IPS-15b (cell line): ENCODE measurements around the gene NTRK2.

Experiments used
- H3K27me3 ChIP-seq: one replicate; pipeline ENCODE4 v1.6.1; 2013; ENCODE audit warnings: low read length; ENCODE audit not compliant: control insufficient read depth, insufficient read depth
- H3K36me3 ChIP-seq: one replicate; pipeline ENCODE4 v1.6.1; 2013; ENCODE audit warnings: low read length; ENCODE audit not compliant: control insufficient read depth, insufficient read depth
- H3K4me1 ChIP-seq: one replicate; pipeline ENCODE4 v1.6.1; 2013; ENCODE audit warnings: mild to moderate bottlenecking, low read length; ENCODE audit not compliant: control insufficient read depth, insufficient read depth
- H3K4me3 ChIP-seq: one replicate; pipeline ENCODE4 v1.5.1; 2013; ENCODE audit warnings: low read depth, low read length
- H3K9ac ChIP-seq: one replicate; pipeline ENCODE4 v1.6.1; 2013; ENCODE audit warnings: low read depth, mild to moderate bottlenecking, low read length
- H3K9me3 ChIP-seq: one replicate; pipeline ENCODE4 v1.6.1; 2013; ENCODE audit warnings: mild to moderate bottlenecking, low read length; ENCODE audit not compliant: control insufficient read depth, insufficient read depth

Gene NTRK2

DNA sequence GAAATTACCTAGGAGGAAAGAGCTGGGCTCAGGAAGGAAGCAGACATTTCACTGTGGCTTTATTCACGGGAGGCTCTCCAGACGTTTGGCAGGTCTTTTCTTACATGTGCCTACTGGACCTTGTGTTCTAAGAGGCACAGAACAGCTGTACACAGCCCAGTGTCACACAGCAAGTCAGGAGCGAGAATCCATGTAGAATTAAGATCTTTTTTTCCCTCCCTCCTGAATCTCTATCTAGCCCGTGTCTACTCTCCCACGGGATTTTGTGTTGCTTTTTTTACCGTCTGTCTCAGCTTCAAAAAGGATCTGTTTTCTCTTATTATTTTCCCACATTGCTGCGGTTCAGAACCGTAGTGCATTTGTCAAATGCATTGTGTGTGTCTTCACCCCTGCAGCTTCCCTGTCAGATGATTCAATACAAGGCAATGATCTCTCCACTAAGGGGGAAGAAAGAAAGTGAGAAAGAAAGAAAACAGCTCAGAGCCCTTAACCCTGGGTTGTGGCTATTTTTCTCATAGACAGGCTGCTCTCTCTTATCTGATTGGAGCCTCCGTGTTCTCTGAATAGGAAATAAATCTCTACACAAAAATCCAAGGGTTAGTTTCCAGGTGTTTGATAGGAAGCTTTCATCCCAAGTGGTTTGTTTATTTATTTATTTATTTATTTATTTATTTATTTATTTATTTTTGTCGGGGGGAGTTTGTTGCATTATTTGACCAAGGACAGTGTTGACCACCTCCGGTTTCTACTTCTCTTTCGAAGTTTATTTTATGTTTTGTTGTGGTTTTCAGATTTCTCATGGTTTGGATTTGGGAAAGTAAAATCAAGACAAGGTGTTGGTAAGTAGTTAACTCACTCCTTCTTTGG, 191.0 kb downstream of the NTRK2 start:
- no peaks in the 10 kb centered on the region for H3K9me3 ChIP-seq
- no peak overlapping the region for H3K4me3 ChIP-seq
- no peaks in the 10 kb centered on the region for H3K36me3 ChIP-seq
- peaks cover 17% of the 10 kb centered on the region for H3K4me1 ChIP-seq
- peaks cover 3% of the 10 kb centered on the region for H3K27me3 ChIP-seq
- H3K9ac ChIP-seq: no peak overlapping the region

DNA sequence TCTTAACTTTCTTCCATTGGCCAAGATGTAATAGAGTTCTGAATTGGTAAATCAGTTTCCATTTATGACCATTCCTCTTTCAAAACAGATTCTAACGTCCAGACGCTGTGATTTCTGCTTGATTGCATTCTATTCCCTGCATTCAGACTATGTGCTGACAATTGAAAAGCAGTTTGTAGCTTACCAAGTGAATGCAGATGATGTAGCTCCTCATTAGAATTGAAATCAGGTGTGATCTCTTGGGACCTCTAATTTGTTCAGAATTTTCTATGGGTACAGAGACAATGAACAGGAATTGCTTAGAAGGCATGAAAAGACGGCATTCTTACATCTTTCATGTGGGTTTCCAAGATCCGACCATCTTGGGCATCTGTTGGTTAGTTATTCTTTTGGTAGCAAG, 191.9 kb downstream of the NTRK2 start:
- Histone ChIP-seq H3K4me1 (peaks cover 17% of the 10 kb centered on the region), H3K36me3 (no peaks in the 10 kb centered on the region), H3K4me3 (no peak overlapping the region), H3K9me3 (no peaks in the 10 kb centered on the region), H3K9ac (no peak overlapping the region), H3K27me3 (peaks cover 3% of the 10 kb centered on the region)

DNA sequence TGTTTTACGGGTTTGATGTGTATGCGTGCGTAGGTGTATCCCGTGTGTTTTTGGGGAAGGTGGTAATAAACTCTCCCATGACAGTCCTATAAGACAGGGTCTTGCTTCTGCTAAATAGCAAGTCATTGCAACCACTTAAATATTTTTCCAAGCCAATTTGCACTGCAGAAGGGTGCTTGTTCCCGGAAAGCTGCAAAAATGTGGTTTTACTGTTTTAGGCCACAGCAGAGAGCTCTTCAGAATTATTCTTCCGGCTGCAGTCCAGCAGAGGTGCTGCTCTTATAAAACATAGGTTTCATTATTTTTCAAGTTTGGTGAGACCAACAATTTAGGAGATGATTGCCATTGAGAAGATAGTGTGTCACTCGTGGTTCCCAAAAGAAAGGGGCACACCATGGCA, 192.8 kb downstream of the NTRK2 start:
- Histone ChIP-seq H3K27me3 (peaks cover 3% of the 10 kb centered on the region), H3K9ac (no peak overlapping the region), H3K36me3 (no peaks in the 10 kb centered on the region), H3K4me3 (no peak overlapping the region), H3K9me3 (no peaks in the 10 kb centered on the region), H3K4me1 (peaks cover 17% of the 10 kb centered on the region)

DNA sequence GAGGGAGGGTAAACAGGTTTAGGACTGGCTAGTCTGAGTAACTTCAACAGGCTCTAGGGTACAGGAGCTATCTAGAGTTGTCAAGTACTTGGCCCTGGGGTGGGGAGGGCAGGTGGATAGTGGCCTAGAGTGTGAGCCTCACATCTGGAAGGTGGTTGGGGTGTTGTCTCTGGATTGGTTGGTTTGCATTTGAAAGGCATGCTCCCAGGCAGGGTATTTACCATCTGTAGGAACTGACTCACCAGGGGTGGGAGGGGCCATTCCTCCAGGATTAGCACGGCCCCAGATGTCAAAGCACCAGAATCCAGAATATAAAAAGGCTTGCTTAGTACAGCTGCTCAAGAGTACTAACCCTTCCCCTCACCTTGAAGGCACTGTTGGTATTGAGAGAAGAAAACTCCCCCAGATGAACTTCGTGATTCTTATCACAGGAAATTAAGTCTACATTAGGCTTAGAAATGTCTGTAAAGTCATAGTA, 193.3 kb downstream of the NTRK2 start:
- Histone ChIP-seq H3K9ac (no peak overlapping the region), H3K36me3 (no peaks in the 10 kb centered on the region), H3K4me3 (no peak overlapping the region), H3K4me1 (peaks cover 20% of the 10 kb centered on the region), H3K27me3 (peaks cover 3% of the 10 kb centered on the region), H3K9me3 (no peaks in the 10 kb centered on the region)

DNA sequence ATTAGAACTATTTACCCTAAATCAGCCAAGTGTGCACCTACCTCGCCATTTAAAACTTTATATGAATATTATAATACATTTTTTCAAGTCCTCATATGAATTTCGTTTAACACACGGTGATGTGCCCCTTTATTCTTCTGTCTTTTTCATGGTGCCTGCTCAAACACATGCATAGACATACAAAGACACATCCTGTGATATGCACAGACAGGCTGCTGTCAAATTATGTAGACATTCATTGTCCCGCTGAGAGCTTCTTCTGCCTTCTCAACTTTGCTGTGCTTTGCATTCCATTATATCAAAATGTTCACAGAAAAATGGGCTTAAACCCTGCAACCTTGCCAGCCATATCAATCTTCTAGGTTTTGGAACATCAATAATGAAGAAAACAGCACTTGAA, 193.8 kb downstream of the NTRK2 start:
- H3K9me3 ChIP-seq: no peaks in the 10 kb centered on the region
- no peaks in the 10 kb centered on the region for H3K36me3 ChIP-seq
- peaks cover 3% of the 10 kb centered on the region for H3K27me3 ChIP-seq
- H3K4me3 ChIP-seq: no peak overlapping the region
- no peak overlapping the region for H3K9ac ChIP-seq
- peaks cover 18% of the 10 kb centered on the region for H3K4me1 ChIP-seq

DNA sequence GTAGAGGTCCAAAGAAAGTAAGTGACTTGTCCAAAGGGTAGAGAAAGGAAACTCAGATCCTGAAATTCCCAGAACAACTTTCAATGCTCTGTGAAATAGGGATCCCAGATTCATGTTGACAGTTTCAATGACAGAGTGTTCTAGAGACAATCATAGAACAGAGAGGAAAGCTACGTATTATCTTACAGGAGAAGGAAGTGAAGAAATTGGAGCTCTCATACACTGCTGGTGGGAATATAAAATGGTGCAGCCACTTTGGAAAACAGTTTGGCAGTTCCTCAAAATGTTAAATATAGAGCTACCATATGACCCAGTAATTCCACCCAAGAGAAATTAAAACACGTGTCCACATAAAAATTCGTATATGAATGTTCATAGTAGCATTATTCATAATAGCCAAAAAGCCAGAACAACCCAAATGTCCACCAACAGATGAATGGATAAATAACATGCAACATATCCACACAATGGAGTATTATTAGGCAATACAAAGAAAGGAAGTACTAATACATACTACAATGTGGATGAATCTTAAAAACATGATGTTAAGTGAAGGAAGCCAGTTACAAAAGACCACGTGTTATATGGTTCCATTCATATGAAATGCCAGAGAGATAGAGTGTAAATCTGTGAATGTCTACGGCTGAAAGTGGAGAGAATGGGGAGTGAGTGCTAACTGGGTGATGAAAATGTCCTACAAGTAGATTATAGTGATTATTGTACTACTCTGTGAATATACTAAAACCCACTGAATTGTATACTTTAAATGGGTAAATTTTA, 197.1 kb downstream of the NTRK2 start:
- Histone ChIP-seq H3K36me3 (no peaks in the 10 kb centered on the region), H3K9ac (no peak overlapping the region), H3K27me3 (no peaks in the 10 kb centered on the region), H3K9me3 (no peaks in the 10 kb centered on the region), H3K4me1 (peaks cover 15% of the 10 kb centered on the region), H3K4me3 (no peak overlapping the region)

DNA sequence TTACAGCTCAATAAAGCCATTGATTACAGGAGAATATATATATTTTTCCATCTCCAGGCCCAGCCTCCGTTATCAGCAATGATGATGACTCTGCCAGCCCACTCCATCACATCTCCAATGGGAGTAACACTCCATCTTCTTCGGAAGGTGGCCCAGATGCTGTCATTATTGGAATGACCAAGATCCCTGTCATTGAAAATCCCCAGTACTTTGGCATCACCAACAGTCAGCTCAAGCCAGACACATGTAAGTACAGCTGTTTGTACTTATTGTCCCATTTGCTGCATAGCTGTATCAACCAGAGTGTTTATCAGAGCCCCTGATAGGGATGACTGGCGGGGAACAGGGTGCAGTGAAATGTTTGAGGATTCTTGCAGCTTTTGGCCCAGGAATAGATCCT, 197.7 kb downstream of the NTRK2 start:
- no peak overlapping the region for H3K9ac ChIP-seq
- no peaks in the 10 kb centered on the region for H3K27me3 ChIP-seq
- H3K36me3 ChIP-seq: no peaks in the 10 kb centered on the region
- no peak overlapping the region for H3K4me3 ChIP-seq
- H3K9me3 ChIP-seq: no peaks in the 10 kb centered on the region
- H3K4me1 ChIP-seq: peaks cover 11% of the 10 kb centered on the region

DNA sequence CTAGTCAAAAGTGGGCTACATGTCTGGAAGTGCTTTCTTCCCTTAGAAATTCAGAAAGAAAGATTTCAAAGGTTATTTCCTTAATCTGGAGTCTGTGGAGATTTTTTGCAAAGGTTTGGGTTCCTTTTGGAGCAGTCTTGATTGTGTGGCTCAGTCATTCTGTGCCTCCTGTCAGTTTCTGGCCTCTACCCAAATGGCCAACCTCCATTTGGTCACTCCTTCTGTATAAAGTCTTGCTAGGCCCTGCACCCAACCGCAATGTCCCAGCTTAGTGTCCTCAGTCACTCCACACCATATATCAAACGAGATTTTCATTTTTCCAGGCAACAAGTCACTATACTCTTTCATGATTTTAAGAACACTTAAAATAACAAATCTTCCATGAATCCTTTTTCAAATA, 199.6 kb downstream of the NTRK2 start:
- Histone ChIP-seq H3K27me3 (no peaks in the 10 kb centered on the region), H3K4me1 (peaks cover 4% of the 10 kb centered on the region), H3K4me3 (no peak overlapping the region), H3K9me3 (no peaks in the 10 kb centered on the region), H3K9ac (no peak overlapping the region), H3K36me3 (no peaks in the 10 kb centered on the region)

DNA sequence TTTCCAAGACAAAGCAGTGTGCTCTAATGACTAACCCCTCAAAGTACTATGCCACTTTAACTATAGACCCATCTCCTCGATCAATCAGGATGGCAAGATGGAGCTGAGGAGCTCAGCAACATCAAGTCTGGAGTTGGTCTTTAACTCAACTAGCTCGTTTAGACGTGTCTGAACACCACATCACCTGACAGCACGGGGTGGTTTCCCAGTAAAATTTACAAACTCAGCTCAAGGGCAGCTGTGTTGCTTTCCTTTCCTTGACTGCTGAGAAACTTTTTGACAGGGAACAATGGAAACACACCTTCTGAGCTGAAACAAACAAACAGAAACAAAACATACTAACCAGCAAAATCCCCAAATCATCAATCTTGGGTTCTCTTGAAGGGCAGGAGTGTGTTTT, 202.5 kb downstream of the NTRK2 start:
- Histone ChIP-seq H3K4me1 (peaks cover 6% of the 10 kb centered on the region), H3K4me3 (no peak overlapping the region), H3K27me3 (no peaks in the 10 kb centered on the region)

DNA sequence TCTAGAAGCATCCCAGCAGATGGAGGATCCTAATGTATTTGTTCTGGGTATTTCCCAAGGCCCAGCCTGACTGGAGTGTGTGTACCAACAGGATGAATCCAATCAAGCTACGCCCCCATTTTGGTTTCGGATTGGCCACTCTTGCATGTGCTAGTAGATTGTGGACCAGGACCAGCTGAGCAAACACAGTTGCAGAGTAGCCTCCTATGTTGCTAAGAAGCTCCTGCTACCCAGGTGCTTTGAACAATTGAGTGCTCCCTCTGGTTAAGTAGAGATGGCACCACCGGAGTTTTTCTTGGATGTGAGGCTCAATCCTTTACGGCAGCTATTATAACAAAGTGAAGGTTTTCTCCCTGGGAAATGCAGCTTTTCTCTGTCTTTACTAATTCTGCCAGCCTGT, 204.5 kb downstream of the NTRK2 start:
- Histone ChIP-seq H3K4me1 (peaks cover 3% of the 10 kb centered on the region), H3K9me3 (no peaks in the 10 kb centered on the region), H3K9ac (no peak overlapping the region), H3K27me3 (no peaks in the 10 kb centered on the region), H3K36me3 (no peaks in the 10 kb centered on the region), H3K4me3 (no peak overlapping the region)

More for the DNA sequence above, 202.5 kb downstream of the NTRK2 start:
- no peaks in the 10 kb centered on the region for H3K9me3 ChIP-seq
- no peaks in the 10 kb centered on the region for H3K36me3 ChIP-seq
- H3K9ac ChIP-seq: no peak overlapping the region

DNA sequence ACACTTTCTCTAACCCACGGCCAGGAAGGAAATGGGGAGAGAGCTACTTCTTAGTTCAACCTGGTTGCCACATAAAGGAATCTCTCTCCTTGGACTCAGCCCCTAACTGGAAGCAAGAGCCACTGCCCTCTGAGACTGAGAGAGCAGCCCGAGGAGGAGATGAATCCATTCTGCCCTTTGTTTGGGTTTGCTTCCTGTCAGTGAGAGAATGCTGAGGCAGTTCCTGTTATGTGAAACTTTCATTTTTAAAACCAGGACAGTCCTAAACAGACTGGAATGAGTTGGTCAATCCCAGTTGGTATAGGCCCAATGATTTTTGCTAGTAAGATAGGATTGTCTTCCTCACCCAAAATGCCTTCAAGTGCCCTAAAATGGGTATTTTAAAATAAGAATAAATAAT, 205.1 kb downstream of the NTRK2 start:
- Histone ChIP-seq H3K36me3 (no peaks in the 10 kb centered on the region), H3K27me3 (no peaks in the 10 kb centered on the region), H3K4me1 (peaks cover 3% of the 10 kb centered on the region), H3K9ac (no peak overlapping the region), H3K4me3 (no peak overlapping the region), H3K9me3 (no peaks in the 10 kb centered on the region)

DNA sequence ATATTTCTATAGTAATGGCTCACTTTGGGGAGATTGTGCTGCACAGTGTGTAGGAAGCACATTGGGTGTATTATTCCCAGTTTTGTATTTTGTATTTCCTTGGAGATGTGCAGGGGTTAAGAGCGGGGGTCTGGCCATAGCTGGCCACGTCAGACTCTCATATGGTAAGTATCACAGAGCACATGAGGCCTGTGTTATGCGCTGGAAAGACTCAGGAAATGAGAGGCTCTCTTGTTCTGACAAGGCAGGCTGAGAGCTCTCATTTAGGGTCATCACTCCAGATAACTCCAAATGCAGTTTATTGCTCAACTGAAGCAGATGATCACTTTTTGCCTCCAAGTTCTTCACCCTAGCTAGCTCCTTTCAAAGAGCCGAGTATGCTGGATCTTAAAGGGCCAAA, 205.7 kb downstream of the NTRK2 start:
- no peaks in the 10 kb centered on the region for H3K36me3 ChIP-seq
- H3K9ac ChIP-seq: no peak overlapping the region
- H3K27me3 ChIP-seq: no peaks in the 10 kb centered on the region
- H3K9me3 ChIP-seq: no peaks in the 10 kb centered on the region
- no peak overlapping the region for H3K4me3 ChIP-seq
- H3K4me1 ChIP-seq: peaks cover 3% of the 10 kb centered on the region
